ENCODE data around the gene ACOX3.
"Not testable (repeated sequence)": the region's sequence is repeated elsewhere in the genome, so short reads cannot be mapped to it uniquely, and the experiment has no call there.

ACOX3 gene

DNA sequence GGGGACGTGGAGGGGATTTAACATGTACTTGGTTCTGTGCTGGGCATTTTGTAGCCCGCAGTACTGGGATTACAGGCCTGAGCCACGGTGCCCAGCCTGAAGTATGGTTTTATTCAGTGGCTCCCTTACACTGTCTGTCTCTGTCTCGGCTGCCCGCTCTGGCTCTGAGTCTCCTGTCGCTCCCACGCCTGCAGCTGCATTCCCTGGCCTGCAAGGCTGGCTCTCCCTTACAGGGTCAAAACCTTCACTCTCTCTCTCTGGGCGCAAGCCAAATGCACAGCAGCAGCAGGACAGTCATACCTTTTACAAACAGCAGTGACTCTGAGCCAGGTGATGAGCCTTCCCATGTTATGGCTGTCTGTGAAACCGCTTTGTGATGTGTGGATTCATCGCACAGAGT is 98.8 kb downstream of the ACOX3 start:
- no peak for TF ChIP-seq EZH2 (IDR thresholded peaks at IDR 0.05; ENCODE audit: borderline replicate concordance, low read length)
- no peak for TF ChIP-seq CTCF (IDR thresholded peaks at IDR 0.05; ENCODE audit: low read length)
- Histone ChIP-seq H3K4me3 (ENCODE audit: low read depth, low read length, poor library complexity, severe bottlenecking) (no peak overlapping the region), H3K4me1 (ENCODE audit: insufficient read depth, low read length, severe bottlenecking) (no peaks in the 10 kb centered on the region), H3K9me3 (ENCODE audit: low read length) (no peaks in the 10 kb centered on the region), H3K4me2 (ENCODE audit: low read length) (no peak overlapping the region), H2AFZ (ENCODE audit: low read length) (no peak overlapping the region), H3K9me2 (ENCODE audit: low read depth, low read length) (no peaks in the 10 kb centered on the region), H3K27ac (ENCODE audit: low read depth, low read length, poor library complexity, severe bottlenecking) (no peak overlapping the region), H3F3A (ENCODE audit: insufficient read depth, low read length) (no peaks in the 10 kb centered on the region), H3K27me3 (ENCODE audit: insufficient read depth, low read length) (no peaks in the 10 kb centered on the region), H3K79me2 (ENCODE audit: insufficient read depth, low read length) (no peaks in the 10 kb centered on the region), H3K36me3 (ENCODE audit: insufficient read depth, low read length) (no peaks in the 10 kb centered on the region), H3K9ac (ENCODE audit: low read length) (no peak overlapping the region), H4K20me1 (ENCODE audit: insufficient read depth, low read length) (no peaks in the 10 kb centered on the region)

- H3K4me1 ChIP-seq (ENCODE audit: insufficient read depth, low read length, severe bottlenecking); H3K79me2 ChIP-seq (ENCODE audit: insufficient read depth, low read length); H3K9ac ChIP-seq (ENCODE audit: low read length); H4K20me1 ChIP-seq (ENCODE audit: insufficient read depth, low read length); H3K4me2 ChIP-seq (ENCODE audit: low read length); H2AFZ ChIP-seq (ENCODE audit: low read length); H3K9me2 ChIP-seq (ENCODE audit: low read depth, low read length); H3K27ac ChIP-seq (ENCODE audit: low read depth, low read length, poor library complexity, severe bottlenecking); H3K4me3 ChIP-seq (ENCODE audit: low read depth, low read length, poor library complexity, severe bottlenecking); H3K9me3 ChIP-seq (ENCODE audit: low read length); H3F3A ChIP-seq (ENCODE audit: insufficient read depth, low read length); H3K36me3 ChIP-seq (ENCODE audit: insufficient read depth, low read length); H3K27me3 ChIP-seq (ENCODE audit: insufficient read depth, low read length): not testable (repeated sequence)
Measured at GRCh38 chr4:8341281-8341680, 99.2 kb downstream of the ACOX3 start.

DNA sequence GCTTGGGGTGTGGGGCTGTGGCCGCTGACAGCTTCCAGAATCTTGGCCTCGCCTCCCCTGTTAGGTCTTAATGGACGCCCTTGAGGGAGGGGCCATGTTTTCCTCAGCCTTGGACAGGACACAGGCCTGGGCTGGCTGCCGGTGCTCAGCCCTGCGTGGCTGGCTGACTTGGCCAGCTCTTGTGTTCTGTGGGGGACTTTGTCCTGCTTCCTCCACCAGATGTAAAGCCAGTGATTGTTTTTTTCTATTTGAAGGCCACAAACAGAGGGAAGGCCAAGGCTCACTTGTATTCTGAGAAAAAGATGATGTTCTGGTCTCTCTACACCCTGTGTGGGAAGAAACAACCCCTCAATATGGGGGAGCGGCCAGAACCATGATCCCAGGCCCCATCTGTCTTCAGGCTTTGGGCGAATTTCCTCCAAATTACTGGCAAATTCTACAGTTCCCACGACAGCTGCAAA is 99.7 kb downstream of the ACOX3 start:
- Histone ChIP-seq H3F3A (ENCODE audit: insufficient read depth, low read length) (no peaks in the 10 kb centered on the region), H3K9me2 (ENCODE audit: low read depth, low read length) (no peaks in the 10 kb centered on the region), H3K27me3 (ENCODE audit: insufficient read depth, low read length) (no peaks in the 10 kb centered on the region), H2AFZ (ENCODE audit: low read length) (no peak overlapping the region), H4K20me1 (ENCODE audit: insufficient read depth, low read length) (no peaks in the 10 kb centered on the region), H3K4me1 (ENCODE audit: insufficient read depth, low read length, severe bottlenecking) (no peaks in the 10 kb centered on the region), H3K9ac (ENCODE audit: low read length) (no peak overlapping the region), H3K9me3 (ENCODE audit: low read length) (no peaks in the 10 kb centered on the region), H3K4me2 (ENCODE audit: low read length) (no peak overlapping the region), H3K4me3 (ENCODE audit: low read depth, low read length, poor library complexity, severe bottlenecking) (no peak overlapping the region), H3K36me3 (ENCODE audit: insufficient read depth, low read length) (no peaks in the 10 kb centered on the region; the same call in 1 of the 2 replicates), H3K79me2 (ENCODE audit: insufficient read depth, low read length) (no peaks in the 10 kb centered on the region), H3K27ac (ENCODE audit: low read depth, low read length, poor library complexity, severe bottlenecking) (no peak overlapping the region)
- TF ChIP-seq EZH2 (IDR thresholded peaks at IDR 0.05; ENCODE audit: borderline replicate concordance, low read length), result no peak
- no peak for TF ChIP-seq CTCF (IDR thresholded peaks at IDR 0.05; ENCODE audit: low read length)

DNA sequence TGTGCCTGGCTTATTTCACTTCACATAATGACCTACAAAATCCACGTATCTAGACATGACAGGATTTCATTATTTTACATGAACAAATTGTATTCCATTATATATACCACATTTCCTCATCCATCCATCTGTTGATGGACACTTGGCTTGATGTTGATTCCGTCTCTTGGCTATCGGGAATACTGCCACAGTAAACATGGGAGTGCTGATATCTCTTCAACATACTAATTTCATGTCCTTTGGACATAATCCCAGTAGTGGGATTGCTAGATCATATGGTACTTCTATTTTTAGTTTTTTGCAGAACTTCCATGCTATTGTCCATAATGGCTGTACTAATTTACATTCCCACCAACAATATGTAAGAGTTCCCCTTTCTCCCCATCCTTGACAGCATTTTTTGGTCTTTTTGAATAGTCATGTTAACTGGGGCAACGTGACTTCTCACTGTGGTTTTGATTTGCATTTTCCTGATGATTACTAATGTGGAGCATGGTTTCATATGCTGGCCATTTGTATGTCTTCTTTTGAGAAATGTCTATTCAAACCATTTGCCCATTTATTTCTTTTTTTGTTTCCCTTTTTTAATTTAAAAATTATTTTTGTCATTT is 102.1 kb downstream of the ACOX3 start:
- Histone ChIP-seq H3K9me3 (ENCODE audit: low read length) (no peaks in the 10 kb centered on the region), H3K4me3 (ENCODE audit: low read depth, low read length, poor library complexity, severe bottlenecking) (no peak overlapping the region), H3F3A (ENCODE audit: insufficient read depth, low read length) (no peaks in the 10 kb centered on the region), H3K9me2 (ENCODE audit: low read depth, low read length) (no peaks in the 10 kb centered on the region), H3K4me1 (ENCODE audit: insufficient read depth, low read length, severe bottlenecking) (no peaks in the 10 kb centered on the region), H4K20me1 (ENCODE audit: insufficient read depth, low read length) (no peaks in the 10 kb centered on the region), H3K36me3 (ENCODE audit: insufficient read depth, low read length) (no peaks in the 10 kb centered on the region; the same call in 1 of the 2 replicates), H3K4me2 (ENCODE audit: low read length) (no peak overlapping the region), H2AFZ (ENCODE audit: low read length) (no peak overlapping the region), H3K27me3 (ENCODE audit: insufficient read depth, low read length) (no peaks in the 10 kb centered on the region), H3K27ac (ENCODE audit: low read depth, low read length, poor library complexity, severe bottlenecking) (no peak overlapping the region), H3K79me2 (ENCODE audit: insufficient read depth, low read length) (no peaks in the 10 kb centered on the region), H3K9ac (ENCODE audit: low read length) (no peak overlapping the region)
- TF ChIP-seq CTCF (IDR thresholded peaks at IDR 0.05; ENCODE audit: low read length) (no peak), EZH2 (IDR thresholded peaks at IDR 0.05; ENCODE audit: borderline replicate concordance, low read length) (no peak)
